ENCODE measurements around the gene RAET1L. TPM values are rescaled to one million over a fixed set of nuclear protein-coding genes. Genes with fewer than 3 reads are reported as not detected.
"Not testable (repeated sequence)": the region's sequence is repeated elsewhere in the genome, so short reads cannot be mapped to it uniquely, and the experiment has no call there.

The RAET1L gene
- total RNA-seq, 6 experiments from 2014 or later: not detected

- no peak overlapping the region for H3K4me3 Mint-ChIP-seq
- no peak for DNase-seq
- H3K4me1 Mint-ChIP-seq (ENCODE audit: low read depth): peaks cover 9% of the 10 kb centered on the region
- H3K27ac Mint-ChIP-seq: no peak overlapping the region
- TF ChIP-seq, protein P1, sequence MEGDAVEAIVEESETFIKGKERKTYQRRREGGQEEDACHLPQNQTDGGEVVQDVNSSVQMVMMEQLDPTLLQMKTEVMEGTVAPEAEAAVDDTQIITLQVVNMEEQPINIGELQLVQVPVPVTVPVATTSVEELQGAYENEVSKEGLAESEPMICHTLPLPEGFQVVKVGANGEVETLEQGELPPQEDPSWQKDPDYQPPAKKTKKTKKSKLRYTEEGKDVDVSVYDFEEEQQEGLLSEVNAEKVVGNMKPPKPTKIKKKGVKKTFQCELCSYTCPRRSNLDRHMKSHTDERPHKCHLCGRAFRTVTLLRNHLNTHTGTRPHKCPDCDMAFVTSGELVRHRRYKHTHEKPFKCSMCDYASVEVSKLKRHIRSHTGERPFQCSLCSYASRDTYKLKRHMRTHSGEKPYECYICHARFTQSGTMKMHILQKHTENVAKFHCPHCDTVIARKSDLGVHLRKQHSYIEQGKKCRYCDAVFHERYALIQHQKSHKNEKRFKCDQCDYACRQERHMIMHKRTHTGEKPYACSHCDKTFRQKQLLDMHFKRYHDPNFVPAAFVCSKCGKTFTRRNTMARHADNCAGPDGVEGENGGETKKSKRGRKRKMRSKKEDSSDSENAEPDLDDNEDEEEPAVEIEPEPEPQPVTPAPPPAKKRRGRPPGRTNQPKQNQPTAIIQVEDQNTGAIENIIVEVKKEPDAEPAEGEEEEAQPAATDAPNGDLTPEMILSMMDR (IDR thresholded peaks at IDR 0.05): no peak
- peaks cover 47% of the 10 kb centered on the region for H3K27me3 Mint-ChIP-seq (ENCODE audit: insufficient read depth)
- no peaks in the 10 kb centered on the region; the same call in 1 of the 2 replicates for H3K36me3 Mint-ChIP-seq (ENCODE audit: low read depth)
- H3K9me3 Mint-ChIP-seq: no peaks in the 10 kb centered on the region
These were observed 48.1 kb downstream of the RAET1L start for GRCh38 chr6:149977221-149977620.

DNA sequence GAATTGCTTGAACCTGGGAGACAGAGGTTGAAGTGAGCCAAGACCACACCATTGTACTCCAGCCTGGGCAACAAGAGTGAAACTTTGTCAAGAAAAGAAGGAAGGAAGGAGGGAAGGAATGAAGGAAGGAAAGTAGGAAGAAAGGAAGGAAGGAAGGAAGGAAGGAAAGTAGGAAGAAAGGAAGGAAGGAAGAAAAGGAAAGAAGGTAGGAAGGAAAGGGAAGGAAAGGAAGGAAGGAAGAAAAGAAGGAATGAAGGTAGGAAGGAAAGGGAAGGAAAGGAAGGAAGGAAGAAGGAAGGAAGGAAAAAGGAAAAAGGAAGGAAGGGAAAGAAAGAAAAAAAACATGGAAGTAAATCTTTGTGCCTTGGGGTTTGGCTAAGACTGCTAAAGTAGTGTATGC, 49.9 kb downstream of the RAET1L start:
- H3K27me3 Mint-ChIP-seq (ENCODE audit: insufficient read depth): peaks cover 40% of the 10 kb centered on the region
- DNase-seq: no peak
- no peak overlapping the region for H3K4me3 Mint-ChIP-seq
- H3K9me3 Mint-ChIP-seq: no peaks in the 10 kb centered on the region
- TF ChIP-seq, protein P1 (IDR thresholded peaks at IDR 0.05): no peak
- no peaks in the 10 kb centered on the region for H3K4me1 Mint-ChIP-seq (ENCODE audit: low read depth)
- H3K36me3 Mint-ChIP-seq (ENCODE audit: low read depth): peaks cover 1% of the 10 kb centered on the region
- H3K27ac Mint-ChIP-seq: no peak overlapping the region

- H3K27me3 Mint-ChIP-seq (ENCODE audit: insufficient read depth): peaks cover 35% of the 10 kb centered on the region
- TF ChIP-seq, protein P1 (IDR thresholded peaks at IDR 0.05): no peak
These were observed 50.5 kb downstream of the RAET1L start for GRCh38 chr6:149974825-149975224.

DNA sequence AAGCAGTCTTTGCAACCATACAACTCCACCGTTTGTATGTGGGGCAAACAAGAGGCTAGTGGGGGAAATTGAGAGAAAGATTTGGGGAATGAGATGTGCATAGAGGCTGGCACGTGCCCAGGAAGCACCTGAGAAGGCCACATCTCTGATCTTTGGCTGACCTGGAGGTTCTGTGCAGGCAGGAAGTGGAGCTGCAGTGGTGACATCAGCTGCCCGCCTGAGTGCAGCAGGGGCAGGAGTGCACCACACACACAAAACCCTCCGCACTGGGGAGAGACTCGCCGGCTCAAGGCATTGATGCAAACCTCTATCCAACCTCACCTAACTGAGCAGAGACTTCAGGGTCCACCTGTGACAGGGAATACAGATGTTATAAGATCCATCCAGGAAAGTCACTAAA, 50.9 kb downstream of the RAET1L start:
- not testable (repeated sequence) for H3K27ac Mint-ChIP-seq; H3K4me1 Mint-ChIP-seq (ENCODE audit: low read depth); H3K36me3 Mint-ChIP-seq (ENCODE audit: low read depth); H3K4me3 Mint-ChIP-seq; H3K9me3 Mint-ChIP-seq; DNase-seq
- H3K27me3 Mint-ChIP-seq (ENCODE audit: insufficient read depth): peaks cover 34% of the 10 kb centered on the region

More at GRCh38 chr6:149974825-149975224, 50.5 kb downstream of the RAET1L start:
- no peak for DNase-seq
- Mint-ChIP-seq H3K4me1 (ENCODE audit: low read depth) (no peaks in the 10 kb centered on the region), H3K4me3 (no peak overlapping the region), H3K9me3 (no peaks in the 10 kb centered on the region), H3K36me3 (ENCODE audit: low read depth) (peaks cover 5% of the 10 kb centered on the region), H3K27ac (no peak overlapping the region)

DNA sequence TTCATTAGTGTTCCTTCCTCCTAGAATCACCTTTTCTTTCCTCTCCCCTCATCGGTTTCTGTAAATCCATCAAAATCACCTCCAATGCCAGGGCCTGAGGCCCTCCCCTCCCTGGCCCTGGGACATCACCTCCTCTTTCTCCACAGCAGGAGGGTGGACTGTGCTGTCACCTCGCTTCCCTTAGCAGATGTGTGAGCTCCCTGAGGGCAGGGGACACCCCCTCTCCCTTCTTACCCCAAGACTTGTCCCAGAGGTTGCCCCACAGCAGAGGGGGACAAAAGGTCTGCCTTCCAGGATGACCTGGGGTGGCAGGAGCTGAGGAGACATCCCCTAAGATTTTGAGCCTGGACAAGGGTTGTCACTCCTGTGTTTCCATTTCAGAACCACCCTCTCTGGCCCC, 55.7 kb downstream of the RAET1L start:
- Mint-ChIP-seq H3K27ac (no peak overlapping the region), H3K4me1 (ENCODE audit: low read depth) (peaks cover 12% of the 10 kb centered on the region), H3K27me3 (ENCODE audit: insufficient read depth) (peaks cover 12% of the 10 kb centered on the region), H3K36me3 (ENCODE audit: low read depth) (peaks cover 9% of the 10 kb centered on the region), H3K9me3 (no peaks in the 10 kb centered on the region), H3K4me3 (no peak overlapping the region)
- no peak for DNase-seq
- TF ChIP-seq, protein P1 (IDR thresholded peaks at IDR 0.05): no peak

DNA sequence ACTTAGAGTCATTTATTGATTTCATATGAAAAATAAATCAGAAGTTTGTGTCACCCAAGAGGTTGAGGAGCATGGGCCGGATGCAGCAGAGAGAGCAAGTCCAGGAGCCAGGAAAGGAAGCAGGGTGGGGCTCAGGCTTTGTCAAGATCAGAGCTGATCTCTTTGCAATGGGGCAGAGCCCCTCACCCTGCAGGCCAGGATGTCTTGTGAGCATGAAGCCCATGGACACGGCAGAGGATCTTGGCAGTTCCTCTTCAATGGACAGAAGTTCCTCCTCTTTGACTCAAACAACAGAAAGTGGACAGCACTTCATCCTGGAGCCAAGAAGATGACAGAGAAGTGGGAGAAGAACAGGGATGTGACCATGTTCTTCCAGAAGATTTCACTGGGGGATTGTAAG, 56.4 kb downstream of the RAET1L start:
- Mint-ChIP-seq H3K4me1 (ENCODE audit: low read depth) (peaks cover 18% of the 10 kb centered on the region), H3K27me3 (ENCODE audit: insufficient read depth) (peaks cover 17% of the 10 kb centered on the region), H3K36me3 (ENCODE audit: low read depth) (peaks cover 14% of the 10 kb centered on the region)
- not testable (repeated sequence) for DNase-seq, H3K9me3 Mint-ChIP-seq, H3K27ac Mint-ChIP-seq, H3K4me3 Mint-ChIP-seq

Other genes starting within 250 kb of the RAET1L start
- 10 to 100 TPM; 27.4 to 34.6 (median 30.4) TPM for gene LRP11, start 161.2 kb downstream of the RAET1L start, total RNA-seq (2021; fragmentation: NEBNext Ultra II Directional; extraction: Animal tissue kit (Norgen Biotek cat#: 25700))
- under 1 TPM in 5 of 6 experiments, not detected in 1; 0.14 to 0.41 (median 0.26) TPM for gene RAET1E, start 127.4 kb downstream of the RAET1L start, total RNA-seq (2021; fragmentation: NEBNext Ultra II Directional; extraction: Animal tissue kit (Norgen Biotek cat#: 25700))
- 1 to 10 TPM in 2 of 6 experiments, under 1 TPM in 4; 0.64 to 1.1 (median 0.83) TPM for gene RAET1G, start 102.4 kb downstream of the RAET1L start, total RNA-seq (2021; fragmentation: NEBNext Ultra II Directional; extraction: Animal tissue kit (Norgen Biotek cat#: 25700))
- 10 to 100 TPM; 16.2 to 23.2 (median 19.4) TPM for gene ULBP2, start 83.5 kb downstream of the RAET1L start, total RNA-seq (2021; fragmentation: NEBNext Ultra II Directional; extraction: Animal tissue kit (Norgen Biotek cat#: 25700))
- gene ULBP1, start 61.6 kb downstream of the RAET1L start, total RNA-seq (2021; fragmentation: NEBNext Ultra II Directional; extraction: Animal tissue kit (Norgen Biotek cat#: 25700)): 10 to 100 TPM in 2 of 6 experiments, 1 to 10 TPM in 4; 8.6 to 12.7 (median 9.8) TPM
- gene ULBP3, start 43.6 kb upstream of the RAET1L start, total RNA-seq (2021; fragmentation: NEBNext Ultra II Directional; extraction: Animal tissue kit (Norgen Biotek cat#: 25700)): 10 to 100 TPM; 11.2 to 15.8 (median 12.7) TPM
- under 1 TPM in 1 of 6 experiments, not detected in 5; 0.17 TPM for gene PPP1R14C, start 117.5 kb upstream of the RAET1L start, total RNA-seq (2021; fragmentation: NEBNext Ultra II Directional; extraction: Animal tissue kit (Norgen Biotek cat#: 25700))